Endothelial cell (in vitro differentiated cells): ENCODE measurements around the gene FECH. TPM values are rescaled to one million over a fixed set of nuclear protein-coding genes. Genes with fewer than 3 reads are reported as not detected.

Source experiments
- DNase-seq: peaks from one replicate; pipeline ENCODE4 v3.0.0; 2021; ENCODE audit warnings: low spot score
- H3K27ac Mint-ChIP-seq: one replicate; pipeline ENCODE4 v1.8.0; 2021; ENCODE audit warnings: mixed read lengths, inconsistent platforms; ENCODE audit not compliant: unreplicated experiment
- H3K27me3 Mint-ChIP-seq: one replicate; pipeline ENCODE4 v1.8.0; 2021; ENCODE audit warnings: mild to moderate bottlenecking, moderate library complexity, mixed read lengths, inconsistent platforms; ENCODE audit not compliant: unreplicated experiment
- H3K36me3 Mint-ChIP-seq: one replicate; pipeline ENCODE4 v1.8.0; 2021; ENCODE audit warnings: mild to moderate bottlenecking, low read depth, mixed read lengths, inconsistent platforms; ENCODE audit not compliant: unreplicated experiment
- H3K4me1 Mint-ChIP-seq: one replicate; pipeline ENCODE4 v1.8.0; 2021; ENCODE audit warnings: mild to moderate bottlenecking, mixed read lengths, inconsistent platforms; ENCODE audit not compliant: unreplicated experiment
- H3K4me3 Mint-ChIP-seq: one replicate; pipeline ENCODE4 v1.8.0; 2021; ENCODE audit warnings: mild to moderate bottlenecking, mixed read lengths, inconsistent platforms; ENCODE audit not compliant: unreplicated experiment
- H3K9me3 Mint-ChIP-seq: one replicate; pipeline ENCODE4 v1.8.0; 2021; ENCODE audit warnings: mixed read lengths, inconsistent platforms; ENCODE audit not compliant: unreplicated experiment
- CTCF ChIP-seq: fragments of 200-600 bp; sonication (generic); IDR thresholded peaks from one replicate; pipeline ENCODE4 v1.5.0; 2021; ENCODE audit warnings: antibody characterized with exemption; ENCODE audit not compliant: unreplicated experiment
- total RNA-seq: library from RNA; stranded (reverse); fragmentation: NEBNext Ultra II Directional; extraction: Animal tissue kit (Norgen Biotek cat#: 25700); gene quantifications from one replicate; pipeline ENCODE4 v1.2.1, GENCODE V29; 2021; ENCODE audit not compliant: unreplicated experiment

Gene FECH
- total RNA-seq, 1 donor from 2014 or later: 51.6 TPM

- H3K27me3 Mint-ChIP-seq: no peaks in the 10 kb centered on the region
- H3K4me3 Mint-ChIP-seq: no peak overlapping the region
- peaks cover 53% of the 10 kb centered on the region for H3K36me3 Mint-ChIP-seq
- H3K9me3 Mint-ChIP-seq: no peaks in the 10 kb centered on the region
- no peak for TF ChIP-seq CTCF
- H3K4me1 Mint-ChIP-seq: no peaks in the 10 kb centered on the region
- no peak for DNase-seq
- no peak overlapping the region for H3K27ac Mint-ChIP-seq
Measured at GRCh38 chr18:57570162-57570561, 16.3 kb downstream of the FECH start.

- Mint-ChIP-seq H3K27ac (no peak overlapping the region), H3K9me3 (no peaks in the 10 kb centered on the region), H3K4me1 (no peaks in the 10 kb centered on the region), H3K36me3 (peaks cover 53% of the 10 kb centered on the region), H3K27me3 (no peaks in the 10 kb centered on the region), H3K4me3 (no peak overlapping the region)
- no peak for DNase-seq
- no peak for TF ChIP-seq CTCF
Measured at GRCh38 chr18:57569133-57569532, 17.4 kb downstream of the FECH start.

- Mint-ChIP-seq H3K27me3 (no peaks in the 10 kb centered on the region), H3K27ac (no peak overlapping the region), H3K9me3 (no peaks in the 10 kb centered on the region), H3K4me1 (peaks cover 3% of the 10 kb centered on the region), H3K36me3 (peaks cover 18% of the 10 kb centered on the region), H3K4me3 (no peak overlapping the region)
- peak; percentile 35 for DNase-seq
- TF ChIP-seq CTCF: peak; percentile 95
Measured at GRCh38 chr18:57561728-57562423, 24.6 kb downstream of the FECH start.

GRCh38 chr18:57561261-57561660 lies 25.2 kb downstream of the FECH start:
- Mint-ChIP-seq H3K36me3 (peaks cover 19% of the 10 kb centered on the region), H3K4me1 (peaks cover 3% of the 10 kb centered on the region), H3K4me3 (no peak overlapping the region), H3K27ac (no peak overlapping the region), H3K9me3 (no peaks in the 10 kb centered on the region), H3K27me3 (no peaks in the 10 kb centered on the region)
- no peak for DNase-seq
- no peak for TF ChIP-seq CTCF

- TF ChIP-seq CTCF: no peak
- no peaks in the 10 kb centered on the region for H3K27me3 Mint-ChIP-seq
- H3K9me3 Mint-ChIP-seq: no peaks in the 10 kb centered on the region
- no peak overlapping the region for H3K4me3 Mint-ChIP-seq
- no peak overlapping the region for H3K27ac Mint-ChIP-seq
- DNase-seq: no peak
- peaks cover 22% of the 10 kb centered on the region for H3K36me3 Mint-ChIP-seq
- peaks cover 3% of the 10 kb centered on the region for H3K4me1 Mint-ChIP-seq
Measured at GRCh38 chr18:57559314-57559713, 27.2 kb downstream of the FECH start.
